SK-N-SH treated with all-trans-retinoic acid at 6 μM for 48 hours (cell line): ENCODE data around the gene GMCL1.

Experiments
- ATAC-seq: fragments of 200-7000 bp; cut with Tn5 transposase; 3 replicates; pipeline ENCODE4 v1.9.1; 2020; ENCODE audit warnings: mild to moderate bottlenecking, moderate library complexity
- ARNTL ChIP-seq: fragments of 450-650 bp; formaldehyde crosslinking; IDR thresholded peaks from 2 replicates; pipeline ENCODE4 v1.5.0; 2020; ENCODE audit warnings: low read depth, mild to moderate bottlenecking, moderate library complexity, borderline replicate concordance
- BACH2 ChIP-seq: fragments of 250-450 bp; sonication (Bioruptor Pico); IDR thresholded peaks from 2 replicates; pipeline ENCODE4 v1.9.0; 2021; ENCODE audit warnings: mild to moderate bottlenecking, borderline replicate concordance
- CREB5 ChIP-seq: fragments of 250-450 bp; sonication (Bioruptor Pico); IDR thresholded peaks from 2 replicates; pipeline ENCODE4 v1.5.1; 2020; ENCODE audit warnings: low read depth, mild to moderate bottlenecking, moderate library complexity
- CSDC2 ChIP-seq: fragments of 250-450 bp; sonication (Bioruptor Pico); IDR thresholded peaks from 2 replicates; pipeline ENCODE4 v1.5.0; 2020; ENCODE audit warnings: mild to moderate bottlenecking, moderate library complexity
- CSRNP3 ChIP-seq: fragments of 250-450 bp; sonication (Bioruptor Pico); IDR thresholded peaks from 2 replicates; pipeline ENCODE4 v1.5.1; 2021; ENCODE audit warnings: mild to moderate bottlenecking, moderate library complexity
- ESRRG ChIP-seq: fragments of 250-450 bp; sonication (Bioruptor Pico); IDR thresholded peaks from 2 replicates; pipeline ENCODE4 v1.6.1; 2021; ENCODE audit warnings: mild to moderate bottlenecking
- GLIS3 ChIP-seq: fragments of 250-450 bp; sonication (Bioruptor Pico); IDR thresholded peaks from 2 replicates; pipeline ENCODE4 v1.5.0; 2020; ENCODE audit warnings: mild to moderate bottlenecking, moderate library complexity
- ISL1 ChIP-seq: fragments of 250-450 bp; sonication (Bioruptor Pico); IDR thresholded peaks from 2 replicates; pipeline ENCODE4 v2.1.2; 2022; ENCODE audit warnings: mild to moderate bottlenecking, moderate library complexity
- OSR1 ChIP-seq: fragments of 250-450 bp; sonication (Bioruptor Pico); IDR thresholded peaks from 2 replicates; pipeline ENCODE4 v1.8.0; 2022; ENCODE audit warnings: moderate library complexity, mild to moderate bottlenecking, inconsistent platforms
- PATZ1 ChIP-seq: fragments of 250-450 bp; sonication (Bioruptor Pico); IDR thresholded peaks from 2 replicates; pipeline ENCODE4 v1.8.0; 2020; ENCODE audit warnings: mild to moderate bottlenecking, moderate library complexity, borderline replicate concordance
- PPARA ChIP-seq: fragments of 250-450 bp; sonication (Bioruptor Pico); IDR thresholded peaks from 2 replicates; pipeline ENCODE4 v1.5.0; 2020; ENCODE audit warnings: mild to moderate bottlenecking, borderline replicate concordance
- RARB ChIP-seq: fragments of 250-450 bp; sonication (Bioruptor Pico); IDR thresholded peaks from 2 replicates; pipeline ENCODE4 v1.8.0; 2021; ENCODE audit warnings: mild to moderate bottlenecking, moderate library complexity
- SNAI2 ChIP-seq: fragments of 250-450 bp; sonication (Bioruptor Pico); IDR thresholded peaks from 2 replicates; pipeline ENCODE4 v1.5.0; 2020; ENCODE audit warnings: mild to moderate bottlenecking, moderate library complexity
- TCF4 ChIP-seq: fragments of 250-450 bp; sonication (Bioruptor Pico); IDR thresholded peaks from 2 replicates; pipeline ENCODE4 v1.8.0; 2021; ENCODE audit warnings: mild to moderate bottlenecking, moderate library complexity, borderline replicate concordance
- TOX ChIP-seq: fragments of 250-450 bp; sonication (Bioruptor Pico); IDR thresholded peaks from 2 replicates; pipeline ENCODE4 v1.8.0; 2021; ENCODE audit warnings: mild to moderate bottlenecking, moderate library complexity, borderline replicate concordance
- TSHZ2 ChIP-seq: fragments of 250-450 bp; sonication (Bioruptor Pico); IDR thresholded peaks from 2 replicates; pipeline ENCODE4 v1.5.0; 2020; ENCODE audit warnings: mild to moderate bottlenecking, moderate library complexity
- ZC3H10 ChIP-seq: fragments of 250-450 bp; sonication (Bioruptor Pico); IDR thresholded peaks from 2 replicates; pipeline ENCODE4 v1.5.1; 2021; ENCODE audit warnings: mild to moderate bottlenecking, moderate library complexity
- ZFP30 ChIP-seq: fragments of 450-650 bp; formaldehyde crosslinking; IDR thresholded peaks from 2 replicates; pipeline ENCODE4 v1.5.0; 2022; ENCODE audit warnings: mild to moderate bottlenecking, moderate library complexity
- ZNF565 ChIP-seq: fragments of 450-650 bp; formaldehyde crosslinking; conservative IDR thresholded peaks from 2 replicates; pipeline ENCODE4 v1.5.0; 2020; ENCODE audit warnings: low read depth, mild to moderate bottlenecking, moderate library complexity
- ZNF70 ChIP-seq: fragments of 450-650 bp; formaldehyde crosslinking; IDR thresholded peaks from 2 replicates; pipeline ENCODE4 v1.5.0; 2020; ENCODE audit warnings: mild to moderate bottlenecking, moderate library complexity
- ZNF8 ChIP-seq: fragments of 450-650 bp; formaldehyde crosslinking; IDR thresholded peaks from 2 replicates; pipeline ENCODE4 v1.5.0; 2020; ENCODE audit warnings: mild to moderate bottlenecking, moderate library complexity

The GMCL1 gene

GRCh38 chr2:69843993-69844392 is 14.5 kb downstream of the GMCL1 start (continued):
- no peak for TF ChIP-seq CREB5 (CRISPR knock-in tag)
- no peak for TF ChIP-seq RARB
- no peak for TF ChIP-seq CSRNP3
- no peak for TF ChIP-seq BACH2 (CRISPR knock-in tag)

- no peak for ATAC-seq
- TF ChIP-seq GLIS3 (CRISPR knock-in tag) (no peak), ARNTL (CRISPR knock-in tag) (no peak), SNAI2 (no peak), PPARA (CRISPR knock-in tag) (no peak), CREB5 (CRISPR knock-in tag) (no peak), CSDC2 (CRISPR knock-in tag) (no peak), PATZ1 (no peak), RARB (no peak), ZFP30 (no peak), OSR1 (CRISPR knock-in tag) (no peak), TOX (no peak), CSRNP3 (no peak), TSHZ2 (CRISPR knock-in tag) (no peak), ESRRG (CRISPR knock-in tag) (no peak), ZC3H10 (CRISPR knock-in tag) (no peak), ISL1 (CRISPR knock-in tag) (no peak), ZNF70 (no peak)
These were observed 15.1 kb downstream of the GMCL1 start for GRCh38 chr2:69844560-69844959.

- no peak for ATAC-seq
- TF ChIP-seq ARNTL (CRISPR knock-in tag) = no peak
- no peak for TF ChIP-seq ZC3H10 (CRISPR knock-in tag)
- no peak for TF ChIP-seq ZNF8 (CRISPR knock-in tag)
- TF ChIP-seq ESRRG (CRISPR knock-in tag) = no peak
- TF ChIP-seq PPARA (CRISPR knock-in tag) = no peak
- no peak for TF ChIP-seq BACH2 (CRISPR knock-in tag)
- TF ChIP-seq ZNF565 (CRISPR knock-in tag) = no peak
- no peak for TF ChIP-seq TSHZ2 (CRISPR knock-in tag)
- no peak for TF ChIP-seq TCF4
- TF ChIP-seq ZFP30 = no peak
- no peak for TF ChIP-seq PATZ1
- no peak for TF ChIP-seq SNAI2
These were observed 17.0 kb downstream of the GMCL1 start for GRCh38 chr2:69846182-69847067.
